HepG2 (cell line): Measurements from ENCODE around the gene ENPP1.

Source experiments
- CTCF ChIP-seq: sonication (generic); formaldehyde crosslinking; IDR thresholded peaks from 2 replicates; pipeline ENCODE4 v1.5.0; 2020; ENCODE audit warnings: mild to moderate bottlenecking, missing genetic modification reagents, moderate library complexity
- HOMEZ ChIP-seq: IDR thresholded peaks from 2 replicates; pipeline ENCODE4 v1.6.1; 2016; ENCODE audit warnings: low read depth
- POLR2A ChIP-seq, 2 experiments: IDR thresholded peaks; 2 replicates each; pipeline ENCODE4 v1.6.1; 2011; ENCODE audit warnings: low read depth in 2 of 2, low read length in 2 of 2, mild to moderate bottlenecking in 1 of 2, moderate library complexity in 1 of 2; ENCODE audit not compliant: insufficient read depth in 1 of 2
- STAT6 ChIP-seq: sonication (generic); formaldehyde crosslinking; IDR thresholded peaks from 2 replicates; pipeline ENCODE4 v1.4.0; 2020; ENCODE audit warnings: missing genetic modification reagents, mild to moderate bottlenecking, borderline replicate concordance
- TFAP4 ChIP-seq: sonication (generic); IDR thresholded peaks from 2 replicates; pipeline ENCODE4 v1.6.1; 2016; ENCODE audit warnings: low read depth, borderline replicate concordance
- ZNF281 ChIP-seq: sonication (generic); formaldehyde crosslinking; IDR thresholded peaks from 2 replicates; pipeline ENCODE4 v1.4.0; 2020; ENCODE audit warnings: missing genetic modification reagents, borderline replicate concordance
- ZSCAN9 ChIP-seq: IDR thresholded peaks from 2 replicates; pipeline ENCODE4 v1.6.1; 2016; ENCODE audit warnings: borderline replicate concordance

- TF ChIP-seq POLR2A (IDR thresholded peaks at IDR 0.05; ENCODE audit: insufficient read depth in 1 of 2, low read depth in 2 of 2, low read length in 2 of 2) = no peak
- no peak for TF ChIP-seq ZSCAN9 (CRISPR knock-in tag)
- peak; percentile 14; the same call in 1 of the 2 replicates for TF ChIP-seq CTCF (CRISPR knock-in tag)
- TF ChIP-seq HOMEZ = no peak
- TF ChIP-seq STAT6 = no peak
- 0 out of 2 replicates have a peak, but pooled peaks have one; percentile 25 for TF ChIP-seq TFAP4
- TF ChIP-seq ZNF281 = no peak
Observed at GRCh38 chr6:131917763-131918649, 110.2 kb downstream of the ENPP1 start.
